Right lung (tissue), 10 donors: ENCODE data around the gene HDDC2. TPM values are rescaled to one million over a fixed set of nuclear protein-coding genes. Genes with fewer than 3 reads are reported as not detected.

Source experiments
- DNase-seq, 2 donors: peaks; one replicate each; pipeline ENCODE4 v3.0.0-alpha.2; 2013
- long read RNA-seq, 8 donors: transcript quantifications; one replicate each; lab custom pipeline, GENCODE V29; 2026
- polyA plus RNA-seq, 5 donors: library from polyadenylated mRNA; unstranded; fragments of 120-200 nt; gene quantifications; one replicate each; pipeline versions ENCODE4 v1.2.1 to v1.2.3, GENCODE V29; 2013; ENCODE audit warnings: inconsistent platforms in 1 of 5, low replicate concordance in 1 of 5; ENCODE audit not compliant: insufficient read length in 5 of 5, insufficient read depth in 1 of 5

Gene HDDC2, protein sequence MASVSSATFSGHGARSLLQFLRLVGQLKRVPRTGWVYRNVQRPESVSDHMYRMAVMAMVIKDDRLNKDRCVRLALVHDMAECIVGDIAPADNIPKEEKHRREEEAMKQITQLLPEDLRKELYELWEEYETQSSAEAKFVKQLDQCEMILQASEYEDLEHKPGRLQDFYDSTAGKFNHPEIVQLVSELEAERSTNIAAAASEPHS
- 10 to 100 TPM; 78.3 to 91.6 (median 84.2) TPM for polyA plus RNA-seq
- long read RNA-seq, donor 1, transcript HDDC2-202 (6 exons, 918 nt): minor isoform, 16 of 85 reads
- long read RNA-seq, donor 1, transcript HDDC2-201 (5 exons, 1,350 nt): major isoform, 26 of 85 reads
- long read RNA-seq, donor 1, transcript HDDC2-208 (1 exons, 3,529 nt): minor isoform, 5 of 85 reads
- long read RNA-seq, donor 1, partial matches to known transcripts: 32 of 85 reads
- long read RNA-seq, donor 1, other reads (novel, unspliced or antisense): 5 of 85 reads
- long read RNA-seq, donor 2, transcript HDDC2-201 (5 exons, 1,350 nt): major isoform, 22 of 43 reads
- long read RNA-seq, donor 2, transcript HDDC2-208 (1 exons, 3,529 nt): minor isoform, 5 of 43 reads
- long read RNA-seq, donor 2, transcript HDDC2-202 (6 exons, 918 nt): minor isoform, 15 of 43 reads
- long read RNA-seq, donor 2, partial matches to known transcripts: 0 of 43 reads
- long read RNA-seq, donor 2, other reads (novel, unspliced or antisense): 0 of 43 reads
- long read RNA-seq, donor 3, transcript HDDC2-201 (5 exons, 1,350 nt): major isoform, 23 of 397 reads
- long read RNA-seq, donor 3, transcript HDDC2-202 (6 exons, 918 nt): minor isoform, 10 of 397 reads
- long read RNA-seq, donor 3, transcript HDDC2-208 (1 exons, 3,529 nt): minor isoform, 7 of 397 reads
- long read RNA-seq, donor 3, partial matches to known transcripts: 244 of 397 reads
- long read RNA-seq, donor 3, other reads (novel, unspliced or antisense): 111 of 397 reads
- long read RNA-seq, donor 4, transcript HDDC2-208 (1 exons, 3,529 nt): minor isoform, 7 of 29 reads
- long read RNA-seq, donor 4, transcript HDDC2-202 (6 exons, 918 nt): minor isoform, 7 of 29 reads
- long read RNA-seq, donor 4, transcript HDDC2-201 (5 exons, 1,350 nt): major isoform, 13 of 29 reads
- long read RNA-seq, donor 4, partial matches to known transcripts: 0 of 29 reads
- long read RNA-seq, donor 4, other reads (novel, unspliced or antisense): 0 of 29 reads
- long read RNA-seq, donor 5, transcript HDDC2-201 (5 exons, 1,350 nt): major isoform, 33 of 54 reads
- long read RNA-seq, donor 5, transcript HDDC2-208 (1 exons, 3,529 nt): minor isoform, 5 of 54 reads
- long read RNA-seq, donor 5, transcript HDDC2-202 (6 exons, 918 nt): minor isoform, 13 of 54 reads
- long read RNA-seq, donor 5, partial matches to known transcripts: 0 of 54 reads
- long read RNA-seq, donor 5, other reads (novel, unspliced or antisense): 0 of 54 reads
- long read RNA-seq, donor 6, transcript HDDC2-208 (1 exons, 3,529 nt): minor isoform, 11 of 63 reads
- long read RNA-seq, donor 6, transcript HDDC2-202 (6 exons, 918 nt): minor isoform, 16 of 63 reads
- long read RNA-seq, donor 6, transcript HDDC2-201 (5 exons, 1,350 nt): major isoform, 30 of 63 reads
- long read RNA-seq, donor 6, partial matches to known transcripts: 5 of 63 reads
- long read RNA-seq, donor 6, other reads (novel, unspliced or antisense): 0 of 63 reads
- long read RNA-seq, donor 7, transcript HDDC2-201 (5 exons, 1,350 nt): minor isoform, 14 of 36 reads
- long read RNA-seq, donor 7, transcript HDDC2-202 (6 exons, 918 nt): major isoform, 15 of 36 reads
- long read RNA-seq, donor 7, partial matches to known transcripts: 0 of 36 reads
- long read RNA-seq, donor 7, other reads (novel, unspliced or antisense): 5 of 36 reads
- long read RNA-seq, donor 8, transcript HDDC2-202 (6 exons, 918 nt): minor isoform, 5 of 17 reads
- long read RNA-seq, donor 8, transcript HDDC2-201 (5 exons, 1,350 nt): major isoform, 9 of 17 reads
- long read RNA-seq, donor 8, partial matches to known transcripts: 0 of 17 reads
- long read RNA-seq, donor 8, other reads (novel, unspliced or antisense): 0 of 17 reads

DNA sequence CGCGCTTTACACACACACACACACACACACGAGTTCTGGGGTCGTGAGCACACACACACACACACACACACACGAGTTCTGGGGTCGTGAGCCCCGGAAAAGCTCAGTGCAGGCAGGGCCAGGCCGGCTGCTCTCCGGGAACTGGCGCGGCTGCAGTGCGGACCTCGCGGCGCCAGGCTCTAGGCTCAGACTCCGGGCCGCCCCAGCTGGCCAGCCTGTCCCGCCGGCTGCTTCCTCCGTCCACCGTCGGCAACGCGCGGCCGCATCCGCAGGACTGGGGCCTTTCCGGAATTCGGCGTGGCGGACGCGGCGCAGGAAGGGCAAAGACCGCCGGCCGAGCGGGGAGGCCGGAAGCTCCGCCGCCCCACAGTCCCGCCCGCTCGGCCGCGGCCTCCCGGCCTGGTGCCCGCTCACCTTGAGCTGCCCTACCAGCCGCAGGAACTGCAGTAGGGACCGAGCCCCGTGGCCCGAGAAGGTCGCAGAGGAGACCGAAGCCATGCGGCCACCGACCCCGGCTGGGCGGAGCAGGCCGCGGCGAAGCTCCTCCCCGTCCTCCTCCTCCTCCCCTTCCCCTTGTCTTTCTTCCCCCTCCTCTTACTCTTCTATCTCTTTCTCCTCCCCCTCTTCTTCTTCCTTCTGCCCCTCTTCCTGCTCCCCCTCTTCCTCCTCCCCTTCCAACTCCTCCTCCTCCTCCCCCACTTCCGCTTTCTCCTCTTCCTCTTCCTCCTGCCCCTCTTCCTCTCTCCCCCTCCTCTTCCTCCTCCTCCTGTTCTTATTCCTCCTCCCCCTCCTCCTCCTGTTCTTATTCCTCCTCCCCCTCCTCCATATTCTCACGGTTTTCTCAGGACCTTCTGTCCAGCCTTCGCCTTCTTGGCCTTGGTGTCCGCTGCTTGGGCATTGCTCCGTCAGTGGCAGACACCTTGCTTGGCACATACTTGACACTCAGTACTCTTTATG lies at the start of gene HDDC2:
HDDC2 (minus strand) TSS at position 533 of the 957 bp plus-strand sequence; CDS start at position 498, 35 bp downstream.
- peak; percentile 69 to 78 for DNase-seq

- no peak for DNase-seq
Measured at GRCh38 chr6:125346926-125347563, 45.3 kb upstream of the HDDC2 start.

- DNase-seq: no peak
Measured at GRCh38 chr6:125346201-125346925, 44.6 kb upstream of the HDDC2 start.

- no peak for DNase-seq
Measured at GRCh38 chr6:125341460-125341859, 39.7 kb upstream of the HDDC2 start.

DNA sequence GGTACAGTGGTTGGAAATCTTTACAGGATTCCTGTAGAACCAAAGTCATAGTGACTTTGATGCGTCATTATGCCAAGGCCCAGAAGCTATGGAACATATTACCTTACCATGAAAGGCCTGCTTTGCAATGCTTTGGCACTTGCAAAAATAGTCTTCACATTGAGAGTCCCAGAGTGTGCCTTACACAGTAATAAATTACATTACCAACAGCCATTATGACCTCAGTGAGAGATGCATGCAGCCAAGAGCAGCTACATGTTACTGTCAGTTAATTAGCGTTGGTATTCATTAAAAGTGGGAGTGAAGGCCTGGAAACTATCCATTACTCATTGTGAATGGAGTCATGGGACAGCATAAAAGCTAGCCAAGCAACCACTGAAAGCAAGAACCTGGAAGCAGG lies 39.2 kb upstream of the HDDC2 start:
- no peak for DNase-seq

DNA sequence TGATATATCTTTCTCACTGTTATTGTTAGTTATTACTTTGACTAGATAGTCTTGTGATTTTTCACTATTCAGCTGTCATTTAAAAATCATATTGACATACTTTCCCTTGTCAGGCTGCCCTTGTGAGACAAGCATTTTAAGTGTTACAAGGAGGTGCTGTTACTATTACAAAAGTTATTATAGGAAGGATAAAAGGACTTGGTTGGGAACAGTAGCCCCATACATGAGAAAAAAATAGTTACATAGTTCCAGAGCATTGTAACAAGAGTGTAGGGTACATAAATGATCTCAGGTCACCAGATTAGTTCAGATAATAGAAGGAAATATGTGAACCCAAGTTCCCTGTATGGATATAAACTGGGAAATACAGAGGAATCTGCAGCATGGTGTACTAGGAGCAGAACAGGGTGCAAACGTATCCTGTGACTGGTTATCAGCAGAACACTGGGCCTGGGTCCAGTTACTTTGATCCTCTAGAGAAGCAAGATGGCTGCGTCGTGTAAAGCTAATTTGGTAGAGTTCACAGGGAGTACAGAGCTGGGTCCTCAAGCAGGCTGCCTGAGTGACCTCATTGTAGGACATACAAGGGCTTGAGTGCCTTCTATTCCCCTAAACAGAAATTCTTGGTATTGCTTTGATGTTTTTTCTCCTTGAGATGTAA lies 38.5 kb upstream of the HDDC2 start:
- DNase-seq: no peak

GRCh38 chr6:125339653-125340052 lies 37.9 kb upstream of the HDDC2 start:
- DNase-seq: no peak

DNA sequence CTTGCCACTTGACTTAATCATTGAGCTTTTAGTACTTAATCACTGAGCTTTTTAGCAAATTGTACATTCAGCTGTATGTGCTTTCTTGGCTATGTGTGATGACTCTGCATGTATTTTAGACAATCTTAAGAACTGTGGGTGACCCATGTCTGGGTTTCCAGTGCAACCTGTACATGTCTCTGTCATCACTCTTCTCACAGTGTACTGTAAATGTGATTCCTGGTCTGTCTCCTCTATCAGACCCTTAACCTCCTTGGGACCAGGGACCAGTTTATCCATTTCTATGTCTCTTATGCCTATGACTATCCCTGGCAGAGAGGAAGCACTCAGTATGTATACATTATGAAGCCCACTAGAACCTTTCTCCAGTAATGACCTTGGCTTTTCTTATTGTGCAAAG lies 36.6 kb upstream of the HDDC2 start:
- DNase-seq: no peak

- DNase-seq: peak; percentile 42
Measured at GRCh38 chr6:125337706-125338105, 35.9 kb upstream of the HDDC2 start.

DNA sequence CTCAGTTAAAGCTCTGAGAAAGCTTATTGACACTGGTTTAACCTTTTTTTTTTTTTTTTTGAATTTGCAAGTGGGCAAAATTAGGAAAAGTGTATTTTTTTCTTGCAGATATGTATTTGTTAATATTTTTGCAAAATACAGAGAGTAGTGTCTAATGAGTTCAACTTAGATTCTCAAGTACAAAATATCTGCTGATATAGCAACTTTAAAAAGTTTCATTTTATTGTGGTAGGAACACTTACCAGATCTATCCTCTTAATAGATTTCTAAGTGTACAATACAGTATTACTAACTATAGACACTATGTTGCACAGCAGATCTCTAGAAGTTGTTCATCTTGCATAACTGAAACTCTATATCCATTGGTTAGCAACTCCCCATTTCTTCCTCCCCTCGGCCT lies 30.9 kb upstream of the HDDC2 start:
- DNase-seq: no peak

DNA sequence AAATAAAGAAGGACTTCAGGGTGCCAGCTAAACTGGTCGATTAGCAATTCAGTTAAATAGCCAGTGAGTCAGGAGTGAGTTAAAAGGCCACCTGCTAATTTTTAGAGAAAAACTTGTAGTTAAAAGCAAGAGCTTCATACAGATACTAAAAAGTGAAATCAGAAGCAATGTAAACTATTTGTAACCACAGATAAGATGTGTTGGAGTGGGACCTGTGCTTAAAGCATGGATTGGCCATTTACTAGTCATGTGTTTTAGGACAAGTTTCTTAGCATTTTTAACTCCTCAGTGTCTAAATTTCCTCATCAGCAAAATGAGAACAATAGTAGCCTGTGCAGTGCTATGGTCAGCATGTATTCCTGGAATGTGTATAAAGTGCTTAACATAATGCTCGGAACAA lies 23.8 kb upstream of the HDDC2 start:
- no peak for DNase-seq

DNA sequence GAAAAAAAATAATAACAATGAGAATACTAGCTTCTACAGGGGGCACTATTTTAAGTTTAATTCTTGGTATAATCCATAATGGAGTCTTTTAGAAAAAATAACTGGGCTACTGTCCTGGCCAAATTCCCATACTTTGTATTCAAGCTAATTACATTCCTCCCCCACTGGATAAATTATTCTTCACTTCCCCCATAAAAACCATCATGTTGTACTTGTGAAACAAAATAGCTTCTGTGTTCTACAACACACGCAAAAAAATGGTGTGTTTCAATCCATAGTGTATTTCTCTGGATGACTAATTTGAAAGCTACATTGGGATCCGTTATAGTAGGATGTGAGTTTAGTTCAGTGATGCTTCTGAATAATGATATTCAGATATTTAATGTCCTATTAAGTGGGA lies 21.6 kb upstream of the HDDC2 start:
- no peak for DNase-seq

DNA sequence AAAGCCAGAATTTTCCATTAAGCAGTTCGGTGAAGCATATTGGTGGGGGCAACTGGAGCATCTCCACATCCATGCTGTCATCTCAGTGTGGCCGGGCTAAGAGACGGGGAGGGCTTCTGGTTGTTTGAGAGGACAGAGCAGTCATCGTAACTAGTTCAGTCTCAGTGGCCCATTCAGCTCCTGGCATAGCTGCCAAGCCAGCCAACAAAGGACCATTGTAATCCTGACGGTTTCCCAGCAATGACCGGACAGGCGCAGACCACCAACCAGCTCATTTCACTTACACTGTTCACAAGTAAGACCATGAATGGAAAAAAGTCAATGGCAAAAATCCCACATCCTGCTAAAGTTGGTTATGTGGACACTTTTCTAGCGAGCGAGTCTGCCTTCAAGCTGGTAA lies 14.9 kb upstream of the HDDC2 start:
- DNase-seq: no peak

DNA sequence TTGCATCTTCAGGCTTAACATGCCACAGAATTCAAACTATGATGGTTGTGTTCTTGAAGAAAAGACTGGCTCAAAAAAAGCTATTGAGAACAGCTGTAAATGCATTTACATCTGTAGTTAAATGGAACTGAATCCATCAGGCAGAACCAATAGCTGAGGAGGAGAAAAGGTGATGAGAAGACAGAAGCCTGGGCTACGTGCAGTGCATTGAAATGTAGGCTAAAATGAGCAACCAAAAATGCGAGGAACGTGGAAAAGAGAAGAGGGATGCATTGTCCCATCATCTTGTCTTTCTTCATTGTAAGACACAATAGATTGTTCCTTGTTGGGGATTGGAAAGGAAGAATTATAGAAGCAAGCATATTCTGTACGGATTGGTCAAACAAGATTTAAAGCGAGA lies 13.8 kb upstream of the HDDC2 start:
- no peak for DNase-seq

GRCh38 chr6:125314009-125314581 lies 12.3 kb upstream of the HDDC2 start:
- peak in 1 of 2 donors; percentile 66 for DNase-seq

DNA sequence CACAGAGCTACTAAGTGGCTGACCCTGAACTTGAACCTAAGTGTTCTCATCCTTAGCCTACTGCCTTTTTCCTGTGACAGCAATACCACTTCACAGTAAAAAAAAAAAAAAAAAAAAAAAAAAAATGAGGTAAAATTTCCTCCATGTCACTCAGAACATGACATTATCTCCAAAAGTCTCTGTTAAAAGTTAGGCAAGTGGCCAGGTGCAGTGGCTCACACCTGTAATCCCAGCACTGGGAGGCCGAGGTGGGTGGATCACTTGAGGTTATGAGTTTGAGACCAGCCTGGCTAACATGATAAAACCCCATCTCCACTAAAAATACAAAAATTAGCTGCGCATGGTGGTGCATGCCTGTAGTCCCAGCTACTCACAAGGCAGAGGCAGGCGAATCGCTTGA lies 11.2 kb upstream of the HDDC2 start:
- DNase-seq: no peak

DNA sequence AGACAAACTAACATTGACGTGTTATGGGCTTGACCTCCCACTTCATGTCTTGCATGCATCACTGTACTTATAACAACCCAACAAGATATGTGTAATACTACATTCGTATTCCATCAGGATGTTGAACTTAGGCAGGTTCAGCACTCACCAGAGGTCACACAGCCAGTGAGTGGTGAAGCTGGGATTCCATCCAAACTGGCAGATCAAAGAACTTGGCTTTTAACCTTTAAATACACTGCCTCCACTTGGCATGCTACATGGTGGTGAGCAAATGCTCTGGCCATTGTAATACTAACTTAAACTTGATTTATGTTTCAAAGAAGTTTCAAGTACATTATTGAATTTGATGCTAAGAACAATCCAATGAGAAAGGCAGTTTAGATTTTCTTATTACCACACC lies 10.7 kb upstream of the HDDC2 start:
- DNase-seq: no peak
